Measurements from ENCODE around the gene BAAT. TPM values are rescaled to one million over a fixed set of nuclear protein-coding genes. Genes with fewer than 3 reads are reported as not detected.

Gene BAAT
- total and polyA plus RNA-seq, 2 of the 13 experiments (the other 11 are each of a cell fraction or from before 2014, with no cell fraction given): 0.71 to 7.9 TPM

DNA sequence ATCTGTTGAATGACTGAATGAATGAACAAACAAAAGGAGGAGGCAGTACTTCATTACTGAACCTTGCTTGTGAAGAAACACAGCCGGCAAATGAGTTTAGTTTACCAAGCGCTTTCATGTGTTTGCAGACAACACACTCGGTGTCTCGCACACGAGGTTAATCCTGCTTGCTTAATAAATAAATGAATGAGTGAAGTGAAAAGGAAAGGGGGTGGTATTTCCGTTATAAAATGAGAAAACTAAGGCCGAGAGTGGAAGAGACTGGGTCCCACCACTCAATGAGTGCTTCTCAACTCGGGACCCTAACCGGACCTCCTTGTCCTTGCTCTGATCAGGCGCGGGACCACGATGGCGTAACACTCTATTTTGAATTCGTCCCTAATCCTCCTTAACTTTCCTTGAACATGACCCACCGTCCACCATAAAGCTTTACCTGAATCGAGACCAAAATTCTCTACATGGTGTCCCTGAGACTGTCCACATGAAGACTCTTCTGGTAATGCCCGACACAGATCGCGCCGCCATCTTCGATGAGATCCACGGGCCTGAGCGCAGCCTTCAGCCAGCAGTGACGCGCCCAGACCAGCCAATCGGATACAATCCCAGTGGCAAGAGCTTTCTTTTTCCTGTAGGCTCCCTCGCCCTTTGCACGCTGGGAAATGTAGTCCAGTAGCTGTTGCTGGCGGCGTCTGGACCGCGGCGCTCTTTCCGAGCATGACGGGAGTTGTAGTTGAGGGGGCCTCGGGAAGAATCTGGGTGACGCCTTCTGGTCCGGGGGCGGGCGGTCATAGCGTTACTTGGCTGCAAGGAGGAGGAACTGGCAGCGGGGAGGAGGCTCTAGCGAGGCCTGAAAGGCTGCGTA lies 13.5 kb upstream of the BAAT start, which contains the start of the genes MRPL50 and ZNF189 (continued):
- TF ChIP-seq, protein P1, sequence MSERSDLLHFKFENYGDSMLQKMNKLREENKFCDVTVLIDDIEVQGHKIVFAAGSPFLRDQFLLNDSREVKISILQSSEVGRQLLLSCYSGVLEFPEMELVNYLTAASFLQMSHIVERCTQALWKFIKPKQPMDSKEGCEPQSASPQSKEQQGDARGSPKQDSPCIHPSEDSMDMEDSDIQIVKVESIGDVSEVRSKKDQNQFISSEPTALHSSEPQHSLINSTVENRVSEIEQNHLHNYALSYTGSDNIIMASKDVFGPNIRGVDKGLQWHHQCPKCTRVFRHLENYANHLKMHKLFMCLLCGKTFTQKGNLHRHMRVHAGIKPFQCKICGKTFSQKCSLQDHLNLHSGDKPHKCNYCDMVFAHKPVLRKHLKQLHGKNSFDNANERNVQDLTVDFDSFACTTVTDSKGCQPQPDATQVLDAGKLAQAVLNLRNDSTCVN (CRISPR knock-in tag; IDR thresholded peaks at IDR 0.05; ENCODE audit: borderline replicate concordance): peak; percentile 63; the same call in 1 of the 2 replicates
- TF ChIP-seq ZBTB20 (CRISPR knock-in tag; IDR thresholded peaks at IDR 0.05; ENCODE audit: borderline replicate concordance, low read depth) (peak; percentile 49), KDM5A (IDR thresholded peaks at IDR 0.05; ENCODE audit: borderline replicate concordance, low read length) (peak; percentile 68; the same call in 1 of the 2 replicates), NFKBIZ (CRISPR knock-in tag; IDR thresholded peaks at IDR 0.05) (peak; percentile 36; the same call in 1 of the 2 replicates), ZFY (CRISPR knock-in tag; IDR thresholded peaks at IDR 0.05) (peak; percentile 94), ZNF44 (CRISPR knock-in tag; IDR thresholded peaks at IDR 0.05) (no peak), PHF5A (CRISPR knock-in tag; IDR thresholded peaks at IDR 0.05; ENCODE audit: low read depth, unreplicated experiment) (peak; percentile 76), ZNF17 (CRISPR knock-in tag; IDR thresholded peaks at IDR 0.05) (0 out of 2 replicates have a peak, but pooled peaks have one; percentile 6), FOXK2 (IDR thresholded peaks at IDR 0.05) (peak; percentile 40), RAD21 (CRISPR knock-in tag; IDR thresholded peaks at IDR 0.05) (peak; percentile 57), ZNF782 (CRISPR knock-in tag; IDR thresholded peaks at IDR 0.05; ENCODE audit: borderline replicate concordance) (no peak; the same call in 1 of the 2 replicates), ZNF781 (CRISPR knock-in tag; IDR thresholded peaks at IDR 0.05; ENCODE audit: borderline replicate concordance, not compliant biosample characterization) (peak; percentile 81), TCF7L2 (IDR thresholded peaks at IDR 0.05; ENCODE audit: low read depth, low read length) (no peak), ZNF569 (CRISPR knock-in tag; IDR thresholded peaks at IDR 0.05; ENCODE audit: borderline replicate concordance) (no peak), ZNF446 (CRISPR knock-in tag; IDR thresholded peaks at IDR 0.05) (0 out of 2 replicates have a peak, but pooled peaks have one; percentile 54), ZMAT3 (CRISPR knock-in tag; conservative IDR thresholded peaks at IDR 0.05) (peak; percentile 56), XRCC5 (optimal IDR thresholded peaks at IDR 0.05; ENCODE audit: low read length) (peak; percentile 82), ZBTB42 (CRISPR knock-in tag; IDR thresholded peaks at IDR 0.05) (0 out of 2 replicates have a peak, but pooled peaks have one; percentile 35), SAP130 (CRISPR knock-in tag; IDR thresholded peaks at IDR 0.05; ENCODE audit: low read depth) (peak; percentile 91)
- TF ChIP-seq, protein P2, sequence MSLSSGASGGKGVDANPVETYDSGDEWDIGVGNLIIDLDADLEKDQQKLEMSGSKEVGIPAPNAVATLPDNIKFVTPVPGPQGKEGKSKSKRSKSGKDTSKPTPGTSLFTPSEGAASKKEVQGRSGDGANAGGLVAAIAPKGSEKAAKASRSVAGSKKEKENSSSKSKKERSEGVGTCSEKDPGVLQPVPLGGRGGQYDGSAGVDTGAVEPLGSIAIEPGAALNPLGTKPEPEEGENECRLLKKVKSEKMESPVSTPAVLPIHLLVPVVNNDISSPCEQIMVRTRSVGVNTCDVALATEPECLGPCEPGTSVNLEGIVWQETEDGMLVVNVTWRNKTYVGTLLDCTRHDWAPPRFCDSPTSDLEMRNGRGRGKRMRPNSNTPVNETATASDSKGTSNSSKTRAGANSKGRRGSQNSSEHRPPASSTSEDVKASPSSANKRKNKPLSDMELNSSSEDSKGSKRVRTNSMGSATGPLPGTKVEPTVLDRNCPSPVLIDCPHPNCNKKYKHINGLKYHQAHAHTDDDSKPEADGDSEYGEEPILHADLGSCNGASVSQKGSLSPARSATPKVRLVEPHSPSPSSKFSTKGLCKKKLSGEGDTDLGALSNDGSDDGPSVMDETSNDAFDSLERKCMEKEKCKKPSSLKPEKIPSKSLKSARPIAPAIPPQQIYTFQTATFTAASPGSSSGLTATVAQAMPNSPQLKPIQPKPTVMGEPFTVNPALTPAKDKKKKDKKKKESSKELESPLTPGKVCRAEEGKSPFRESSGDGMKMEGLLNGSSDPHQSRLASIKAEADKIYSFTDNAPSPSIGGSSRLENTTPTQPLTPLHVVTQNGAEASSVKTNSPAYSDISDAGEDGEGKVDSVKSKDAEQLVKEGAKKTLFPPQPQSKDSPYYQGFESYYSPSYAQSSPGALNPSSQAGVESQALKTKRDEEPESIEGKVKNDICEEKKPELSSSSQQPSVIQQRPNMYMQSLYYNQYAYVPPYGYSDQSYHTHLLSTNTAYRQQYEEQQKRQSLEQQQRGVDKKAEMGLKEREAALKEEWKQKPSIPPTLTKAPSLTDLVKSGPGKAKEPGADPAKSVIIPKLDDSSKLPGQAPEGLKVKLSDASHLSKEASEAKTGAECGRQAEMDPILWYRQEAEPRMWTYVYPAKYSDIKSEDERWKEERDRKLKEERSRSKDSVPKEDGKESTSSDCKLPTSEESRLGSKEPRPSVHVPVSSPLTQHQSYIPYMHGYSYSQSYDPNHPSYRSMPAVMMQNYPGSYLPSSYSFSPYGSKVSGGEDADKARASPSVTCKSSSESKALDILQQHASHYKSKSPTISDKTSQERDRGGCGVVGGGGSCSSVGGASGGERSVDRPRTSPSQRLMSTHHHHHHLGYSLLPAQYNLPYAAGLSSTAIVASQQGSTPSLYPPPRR (CRISPR knock-in tag; IDR thresholded peaks at IDR 0.05; ENCODE audit: borderline replicate concordance): no peak; the same call in 1 of the 2 replicates
- TF ChIP-seq, protein P3, sequence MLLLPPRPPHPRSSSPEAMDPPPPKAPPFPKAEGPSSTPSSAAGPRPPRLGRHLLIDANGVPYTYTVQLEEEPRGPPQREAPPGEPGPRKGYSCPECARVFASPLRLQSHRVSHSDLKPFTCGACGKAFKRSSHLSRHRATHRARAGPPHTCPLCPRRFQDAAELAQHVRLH (CRISPR knock-in tag; IDR thresholded peaks at IDR 0.05; ENCODE audit: borderline replicate concordance, low read depth): peak; percentile 74; the same call in 1 of the 2 replicates
- TF ChIP-seq, protein P4, sequence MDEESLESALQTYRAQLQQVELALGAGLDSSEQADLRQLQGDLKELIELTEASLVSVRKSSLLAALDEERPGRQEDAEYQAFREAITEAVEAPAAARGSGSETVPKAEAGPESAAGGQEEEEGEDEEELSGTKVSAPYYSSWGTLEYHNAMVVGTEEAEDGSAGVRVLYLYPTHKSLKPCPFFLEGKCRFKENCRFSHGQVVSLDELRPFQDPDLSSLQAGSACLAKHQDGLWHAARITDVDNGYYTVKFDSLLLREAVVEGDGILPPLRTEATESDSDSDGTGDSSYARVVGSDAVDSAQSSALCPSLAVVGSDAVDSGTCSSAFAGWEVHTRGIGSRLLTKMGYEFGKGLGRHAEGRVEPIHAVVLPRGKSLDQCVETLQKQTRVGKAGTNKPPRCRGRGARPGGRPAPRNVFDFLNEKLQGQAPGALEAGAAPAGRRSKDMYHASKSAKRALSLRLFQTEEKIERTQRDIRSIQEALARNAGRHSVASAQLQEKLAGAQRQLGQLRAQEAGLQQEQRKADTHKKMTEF (CRISPR knock-in tag; IDR thresholded peaks at IDR 0.05): peak; percentile 78; the same call in 1 of the 2 replicates

Measured in HepG2 (cell line).